IMR-90 (cell line): Measurements from ENCODE around the gene ATRX.

Experiments
- CEBPB ChIP-seq: IDR thresholded peaks from 2 replicates; pipeline ENCODE4 v1.6.1; 2012; ENCODE audit warnings: low read depth, low read length, improper control_type of control experiment
- MAZ ChIP-seq: IDR thresholded peaks from 2 replicates; pipeline ENCODE4 v1.6.1; 2012; ENCODE audit warnings: low read depth, mild to moderate bottlenecking, low read length, improper control_type of control experiment, moderate library complexity, borderline replicate concordance
- POLR2A ChIP-seq: IDR thresholded peaks from 2 replicates; pipeline ENCODE4 v1.6.1; 2012; ENCODE audit warnings: mild to moderate bottlenecking, low read depth, low read length
- RAD21 ChIP-seq: IDR thresholded peaks from 2 replicates; pipeline ENCODE4 v1.6.1; 2012; ENCODE audit warnings: low read length, improper control_type of control experiment
- SMC3 ChIP-seq: fragments of 150-350 bp; IDR thresholded peaks from 2 replicates; pipeline ENCODE4 v1.6.1; 2016; ENCODE audit warnings: low read depth, mild to moderate bottlenecking, antibody characterized with exemption, low read length, moderate library complexity
- TF ChIP-seq, protein P1 (sequence below): conservative IDR thresholded peaks from 2 replicates; pipeline ENCODE4 v1.5.1; 2012; ENCODE audit warnings: mild to moderate bottlenecking, low read depth, low read length, improper control_type of control experiment

DNA sequence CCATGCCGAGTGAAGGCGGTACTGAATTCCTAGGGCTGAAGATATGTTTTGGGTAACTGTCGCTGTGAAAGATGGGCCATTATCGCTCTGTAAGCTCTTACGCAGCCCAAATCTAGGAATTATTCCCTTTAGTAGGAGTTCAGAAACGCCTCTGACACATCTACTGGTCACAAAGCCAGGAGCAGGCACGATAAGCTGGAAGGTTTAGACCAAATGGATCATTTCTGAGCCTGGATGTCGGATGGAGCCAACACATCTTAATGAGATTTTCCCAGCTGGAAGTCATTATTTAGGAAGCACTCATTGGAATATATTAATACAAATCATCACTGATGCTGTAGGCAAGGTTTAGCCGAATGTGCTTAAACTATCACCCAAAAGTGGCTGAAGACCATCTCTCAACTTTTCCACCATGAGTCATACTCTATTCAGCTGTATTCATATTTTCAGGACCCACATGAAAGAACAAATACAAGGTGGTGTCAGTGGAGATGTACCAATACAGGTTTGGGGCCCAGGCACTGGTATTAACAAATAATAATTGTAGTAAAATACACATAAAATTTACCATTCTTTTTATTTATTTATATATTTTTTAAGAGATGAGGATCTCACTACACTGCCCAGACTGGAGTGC, 34.2 kb upstream of the ATRX start:
- TF ChIP-seq SMC3 (no peak), RAD21 (no peak), CEBPB (no peak), POLR2A (no peak), MAZ (no peak)
- TF ChIP-seq, protein P1, sequence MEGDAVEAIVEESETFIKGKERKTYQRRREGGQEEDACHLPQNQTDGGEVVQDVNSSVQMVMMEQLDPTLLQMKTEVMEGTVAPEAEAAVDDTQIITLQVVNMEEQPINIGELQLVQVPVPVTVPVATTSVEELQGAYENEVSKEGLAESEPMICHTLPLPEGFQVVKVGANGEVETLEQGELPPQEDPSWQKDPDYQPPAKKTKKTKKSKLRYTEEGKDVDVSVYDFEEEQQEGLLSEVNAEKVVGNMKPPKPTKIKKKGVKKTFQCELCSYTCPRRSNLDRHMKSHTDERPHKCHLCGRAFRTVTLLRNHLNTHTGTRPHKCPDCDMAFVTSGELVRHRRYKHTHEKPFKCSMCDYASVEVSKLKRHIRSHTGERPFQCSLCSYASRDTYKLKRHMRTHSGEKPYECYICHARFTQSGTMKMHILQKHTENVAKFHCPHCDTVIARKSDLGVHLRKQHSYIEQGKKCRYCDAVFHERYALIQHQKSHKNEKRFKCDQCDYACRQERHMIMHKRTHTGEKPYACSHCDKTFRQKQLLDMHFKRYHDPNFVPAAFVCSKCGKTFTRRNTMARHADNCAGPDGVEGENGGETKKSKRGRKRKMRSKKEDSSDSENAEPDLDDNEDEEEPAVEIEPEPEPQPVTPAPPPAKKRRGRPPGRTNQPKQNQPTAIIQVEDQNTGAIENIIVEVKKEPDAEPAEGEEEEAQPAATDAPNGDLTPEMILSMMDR, result no peak
